ENCODE data around the gene AIF1.

AIF1 gene

GRCh38 chr6:31657406-31658157 is 42.5 kb downstream of the AIF1 start:
- DNase-seq (ENCODE audit: low spot score): no peak
- no peak for TF ChIP-seq CTCF (IDR thresholded peaks at IDR 0.05; ENCODE audit: extremely low read depth, missing control alignments)

GRCh38 chr6:31658158-31658688 is 43.2 kb downstream of the AIF1 start:
- DNase-seq (ENCODE audit: low spot score): no peak
- no peak for TF ChIP-seq CTCF (IDR thresholded peaks at IDR 0.05; ENCODE audit: extremely low read depth, missing control alignments)

- DNase-seq (ENCODE audit: low spot score): no peak
- no peak for TF ChIP-seq CTCF (IDR thresholded peaks at IDR 0.05; ENCODE audit: extremely low read depth, missing control alignments)
These were observed 44.1 kb downstream of the AIF1 start for GRCh38 chr6:31658983-31659648.

GRCh38 chr6:31659649-31660380 is 44.8 kb downstream of the AIF1 start:
- peak; percentile 41 for DNase-seq (ENCODE audit: low spot score)
- TF ChIP-seq CTCF (IDR thresholded peaks at IDR 0.05; ENCODE audit: extremely low read depth, missing control alignments): no peak

- no peak for TF ChIP-seq CTCF (IDR thresholded peaks at IDR 0.05; ENCODE audit: extremely low read depth, missing control alignments)
- DNase-seq (ENCODE audit: low spot score): peak; percentile 88
These were observed 45.6 kb downstream of the AIF1 start, which contains the start of gene C6orf47 for GRCh38 chr6:31660381-31661261. Gene C6orf47, minus strand, starts transcription at chr6:31660778. Its CDS starts 831 bp downstream, at chr6:31659947.

- peak; percentile 38 for DNase-seq (ENCODE audit: low spot score)
- TF ChIP-seq CTCF (IDR thresholded peaks at IDR 0.05; ENCODE audit: extremely low read depth, missing control alignments): no peak
These were observed 46.5 kb downstream of the AIF1 start for GRCh38 chr6:31661262-31662123.
